ENCODE results near the gene PPP1CA.

The PPP1CA gene

DNA sequence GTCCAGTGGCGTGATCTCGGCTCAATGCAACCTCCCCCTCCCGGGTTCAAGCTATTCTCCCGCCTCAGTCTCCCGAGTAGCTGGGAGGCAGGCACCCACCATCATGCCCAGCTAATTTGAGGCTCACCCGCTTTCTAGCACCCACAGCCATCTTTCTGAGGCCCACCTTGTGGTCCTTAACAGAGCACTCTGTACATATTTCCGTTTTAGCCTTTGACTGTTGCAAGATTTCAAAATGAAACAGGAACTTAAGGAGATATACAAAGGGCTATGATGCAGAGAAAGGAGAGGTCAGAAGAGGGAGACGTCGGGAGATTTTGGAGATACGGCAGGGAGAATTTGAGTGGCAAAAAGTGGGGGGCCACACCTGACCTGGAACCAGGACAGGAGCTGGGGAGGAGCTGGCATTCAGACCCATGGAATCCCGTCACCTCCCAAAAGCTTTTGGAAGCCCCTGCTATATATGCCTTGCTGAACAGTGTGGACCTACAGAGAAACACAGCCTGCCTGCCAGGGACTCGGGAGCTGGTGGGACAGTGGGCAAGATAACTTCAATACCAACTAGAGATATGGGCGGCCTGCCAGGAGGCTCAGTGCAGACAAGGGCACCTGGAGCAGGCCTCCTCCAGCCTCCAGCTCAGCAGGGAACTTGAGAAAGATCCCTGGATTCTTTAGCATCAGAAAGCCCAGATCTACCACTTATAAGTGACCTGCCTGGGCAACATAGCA is 20.2 kb downstream of the PPP1CA start:
- no peak for DNase-seq

DNA sequence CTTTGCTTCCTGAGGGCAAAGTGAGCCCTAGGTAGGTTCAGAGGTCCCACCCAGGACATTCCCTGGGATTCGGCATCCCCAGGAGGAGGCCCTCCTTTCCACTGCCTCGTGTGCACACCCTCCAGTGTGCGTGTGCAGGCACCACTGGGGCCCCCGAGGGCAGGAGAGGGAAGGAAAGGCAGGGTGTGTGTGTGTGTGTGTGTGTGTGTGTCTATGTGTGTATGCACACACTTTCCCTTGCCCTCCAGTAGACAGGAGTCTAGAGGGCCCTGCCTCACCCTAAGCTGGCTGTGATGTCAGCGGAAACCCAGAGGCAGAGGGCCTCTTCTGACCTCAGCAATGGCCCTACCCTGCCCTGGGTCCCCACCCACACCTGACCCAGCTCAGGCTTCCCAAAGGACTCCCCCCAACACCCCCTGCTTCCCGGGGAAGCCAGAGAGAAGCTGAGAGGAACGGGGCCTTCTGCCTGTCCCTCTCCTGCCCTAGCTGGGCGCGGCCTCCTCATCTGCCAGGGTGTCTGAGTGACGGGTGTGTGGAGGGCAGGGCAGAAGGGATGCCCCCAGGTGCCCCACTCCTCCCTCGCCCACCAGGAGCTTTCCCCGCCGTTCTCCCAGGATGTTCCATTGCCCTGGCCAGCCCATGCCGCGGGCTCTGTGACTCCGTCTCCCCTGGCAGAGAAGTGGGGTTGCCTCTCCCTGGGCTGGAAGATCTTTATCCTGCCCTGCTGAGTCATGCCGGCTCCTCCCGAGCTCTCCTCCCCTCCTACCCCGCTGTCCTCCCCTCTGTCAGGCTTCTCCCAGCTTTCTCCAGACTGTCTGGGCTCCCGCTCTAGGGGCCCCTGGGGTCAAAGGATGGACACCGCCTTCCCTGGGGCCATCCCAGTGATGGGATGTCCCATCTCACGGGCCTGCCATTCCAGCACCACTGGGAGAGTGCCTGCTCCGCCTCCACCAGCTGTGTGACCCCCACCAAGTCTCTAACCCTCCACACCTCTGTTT is 22.3 kb downstream of the PPP1CA start:
- DNase-seq = no peak

DNA sequence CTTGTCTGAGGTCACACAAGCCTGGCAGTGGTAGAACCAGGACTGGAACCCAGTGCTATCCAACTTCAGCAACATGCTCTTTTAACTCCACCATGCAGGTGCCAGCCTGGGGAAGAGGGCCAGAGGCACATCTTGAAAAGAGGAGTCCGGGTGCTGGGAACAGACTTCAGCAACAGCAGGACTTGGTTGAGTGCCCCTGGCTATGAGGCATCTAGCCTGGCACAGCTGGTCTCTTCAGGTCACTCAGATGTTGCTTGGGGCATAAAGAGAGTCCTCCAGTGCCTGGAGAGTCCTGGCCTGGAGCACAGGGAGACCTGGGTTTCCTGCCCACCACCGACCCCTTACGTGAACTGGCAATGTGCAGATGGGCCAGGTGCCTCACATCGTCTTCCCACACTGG is 23.1 kb downstream of the PPP1CA start:
- no peak for DNase-seq

DNA sequence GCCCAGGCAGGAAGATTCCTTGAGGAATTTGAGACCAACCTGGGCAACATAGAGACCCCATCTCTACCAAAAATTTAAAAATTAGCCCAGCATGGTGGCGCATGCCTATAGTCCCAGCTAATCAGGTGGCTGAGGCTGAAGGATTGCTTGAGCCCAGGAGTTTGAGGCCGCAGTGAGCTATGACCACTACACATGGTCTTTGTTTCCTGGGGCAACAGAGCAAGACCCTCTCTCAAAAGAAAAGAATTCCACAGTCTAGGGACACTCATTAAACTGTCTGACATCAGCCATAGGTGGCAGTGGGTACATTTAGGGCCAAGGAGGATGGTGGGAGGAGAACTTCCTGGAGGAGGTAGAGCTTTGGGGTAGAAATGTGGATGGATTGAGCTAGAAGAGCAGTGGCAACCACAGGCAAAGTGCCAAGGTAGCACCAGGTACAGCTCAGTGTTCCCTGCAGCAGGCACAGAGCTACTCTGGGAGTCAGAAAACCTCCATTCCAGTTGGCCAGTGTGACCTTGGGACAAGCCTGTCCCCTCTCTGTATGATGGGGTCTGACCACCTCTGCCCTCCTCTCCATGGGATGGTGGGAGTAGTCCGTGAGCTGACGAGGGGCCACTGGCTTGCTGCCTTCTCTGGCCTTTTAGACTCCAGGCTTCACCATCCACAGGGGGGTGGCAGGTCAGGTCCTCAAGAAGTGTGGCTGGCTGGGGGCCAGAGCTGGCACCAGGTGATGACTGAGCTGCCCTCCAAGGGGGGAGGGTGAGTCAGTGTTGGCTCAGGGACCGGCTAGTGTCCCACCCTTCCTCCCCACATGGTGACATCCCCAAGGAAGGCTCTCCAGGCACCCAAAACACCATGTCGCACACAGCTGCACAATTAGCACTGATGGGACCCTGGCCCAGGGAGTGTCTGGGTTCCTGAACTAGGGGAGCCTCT is 24.5 kb downstream of the PPP1CA start:
- no peak for DNase-seq

DNA sequence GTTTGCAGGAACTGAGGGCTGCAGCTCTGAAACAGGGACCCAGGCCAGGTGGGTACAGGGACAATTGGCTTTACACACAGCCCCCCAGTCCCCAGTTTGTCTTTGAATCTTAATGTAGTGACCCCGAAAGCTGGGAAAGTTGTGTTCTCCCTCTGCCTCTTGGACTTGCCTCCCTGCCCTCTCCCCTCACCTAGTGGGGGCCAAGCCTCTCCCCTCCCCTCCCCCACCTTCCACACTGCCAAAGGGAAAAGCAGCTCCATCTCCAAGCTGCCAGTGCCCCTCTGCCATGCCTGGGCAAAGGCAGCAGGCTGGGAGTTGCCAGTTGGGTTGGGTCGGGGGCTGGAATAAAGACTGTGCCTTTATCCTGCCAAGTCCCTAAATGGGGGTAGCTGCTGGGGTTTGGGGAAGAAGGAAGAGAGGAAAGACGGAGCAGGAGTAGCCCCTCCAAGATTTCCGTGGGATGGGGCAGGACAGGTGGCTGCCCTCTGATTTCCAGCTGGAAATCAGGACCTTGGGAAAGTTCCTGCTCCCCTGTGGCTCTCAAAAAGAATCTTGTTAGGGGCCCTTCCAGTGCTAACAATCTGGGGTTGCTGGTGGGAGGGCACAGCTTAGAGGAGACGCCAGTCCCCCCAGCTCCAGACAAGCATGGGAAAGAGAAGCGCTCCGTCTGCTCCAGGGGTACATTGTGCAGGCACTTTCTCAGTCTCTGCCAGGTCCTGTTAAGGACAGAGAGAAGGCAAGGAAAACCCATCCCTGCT is 25.4 kb downstream of the PPP1CA start:
- DNase-seq = no peak

DNA sequence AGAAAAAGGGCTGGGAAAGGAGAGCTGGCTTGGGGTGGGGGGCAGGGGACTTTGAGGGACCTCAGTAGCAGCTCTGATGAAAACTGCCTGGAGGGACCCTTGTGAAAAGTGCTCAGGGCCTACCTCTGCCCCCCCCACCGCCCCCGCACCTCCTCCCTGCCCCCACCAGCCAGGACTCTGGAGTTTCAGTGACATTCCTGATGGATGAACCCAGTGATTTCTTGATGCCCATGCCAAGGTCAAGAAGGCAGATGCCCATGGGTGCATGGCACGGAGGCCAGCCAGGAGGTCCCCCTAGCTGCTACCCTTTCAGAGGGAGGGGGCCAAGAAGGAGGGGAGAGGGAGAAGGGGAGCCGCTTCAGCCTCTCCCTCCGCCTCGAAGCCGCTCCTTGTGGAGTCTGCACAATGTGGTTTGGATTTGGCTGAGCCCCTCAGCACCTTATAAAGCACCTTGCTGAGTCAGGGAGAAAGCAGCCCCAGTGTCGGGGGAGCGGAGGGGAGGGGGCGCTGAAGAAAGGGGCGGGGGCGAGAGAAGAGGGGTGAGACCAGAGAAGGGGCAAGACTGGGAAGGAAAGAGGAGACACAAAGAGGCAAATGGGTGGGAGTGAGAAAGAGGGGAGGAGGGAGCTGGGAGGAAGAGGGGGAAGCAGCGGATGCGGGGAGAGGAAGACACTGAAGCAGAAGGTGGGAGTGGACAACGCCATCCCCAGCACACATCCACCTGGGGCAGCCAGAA is 26.2 kb downstream of the PPP1CA start:
- no peak for DNase-seq

DNA sequence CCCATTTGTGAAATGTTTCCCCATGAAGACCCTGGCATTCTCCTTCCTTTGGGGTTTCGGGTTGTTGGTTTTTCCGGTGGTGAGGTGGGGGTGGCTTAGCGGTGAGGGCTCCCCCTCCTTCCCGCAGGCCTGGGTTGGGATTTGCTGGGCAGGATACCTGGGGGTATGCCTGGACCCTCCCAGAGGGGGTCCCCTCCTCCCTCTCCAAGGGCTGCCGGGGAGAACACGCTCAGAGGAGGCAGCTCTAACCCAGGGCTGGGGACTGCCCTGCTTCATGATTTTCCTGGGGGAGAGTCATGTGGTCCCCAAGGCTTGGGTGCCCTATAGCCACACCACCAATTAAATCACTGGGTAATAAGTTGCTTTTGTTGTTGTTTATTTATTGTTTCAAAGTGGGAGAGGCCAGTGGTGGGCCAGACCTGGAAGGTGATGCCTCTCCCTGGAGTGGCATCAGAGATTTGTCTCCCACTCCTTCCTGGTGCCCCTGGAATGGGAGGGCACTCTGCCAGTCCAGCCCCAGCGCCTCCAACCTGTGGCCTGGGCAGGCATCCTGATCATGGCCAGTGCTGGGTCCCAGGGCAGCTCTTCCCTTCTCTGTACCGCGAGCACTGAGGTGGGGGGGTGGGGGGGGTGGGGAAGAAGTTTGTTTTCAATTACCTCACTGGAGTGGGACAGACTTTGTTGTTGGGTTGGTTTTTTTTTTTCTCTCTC is 26.9 kb downstream of the PPP1CA start:
- DNase-seq = no peak

DNA sequence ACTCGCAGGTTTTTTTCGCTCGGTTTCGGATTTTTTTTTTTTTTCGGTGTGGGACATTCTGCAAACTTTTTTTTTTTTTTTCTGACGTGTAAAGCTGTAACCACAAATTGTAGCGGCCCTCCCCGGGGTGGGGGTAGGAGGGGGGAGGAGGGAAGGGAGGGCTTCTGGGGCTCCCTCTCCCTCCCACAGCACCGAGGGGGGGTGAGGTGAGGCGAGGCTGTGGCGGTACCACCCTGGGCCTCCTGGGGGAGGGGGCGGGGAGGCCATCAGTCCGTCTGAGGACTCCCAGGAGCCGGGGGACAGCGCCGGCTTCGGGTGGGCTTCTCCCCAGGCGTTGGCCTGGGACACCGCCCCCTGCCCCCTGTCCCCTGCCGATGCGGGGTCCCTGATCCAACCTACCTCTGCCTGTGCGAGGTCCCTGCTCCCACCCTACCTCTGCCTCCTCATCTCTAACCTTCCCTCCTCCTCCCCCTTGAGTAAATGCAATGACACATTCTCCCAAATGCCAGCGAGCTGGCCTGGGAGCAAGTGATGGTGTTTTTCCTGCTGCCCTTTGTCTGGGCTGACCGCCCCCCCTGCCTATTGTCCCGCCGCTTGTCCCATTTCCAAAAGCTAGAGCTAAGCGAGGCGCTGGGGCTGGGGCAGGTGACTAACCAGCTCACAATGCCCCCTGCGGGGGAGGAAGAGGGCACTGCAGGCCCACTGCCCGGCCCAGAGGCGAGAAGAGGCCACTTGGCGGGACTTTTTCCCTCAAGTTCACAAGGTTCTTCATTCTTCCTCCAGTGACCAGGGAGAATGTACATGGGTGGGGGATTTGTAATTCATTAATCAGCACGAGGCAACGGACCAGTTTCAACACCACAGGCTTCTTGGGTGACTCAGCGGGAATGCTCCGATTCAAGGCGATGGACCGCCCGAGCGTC is 27.7 kb downstream of the PPP1CA start:
- peak; percentile 91 for DNase-seq

DNA sequence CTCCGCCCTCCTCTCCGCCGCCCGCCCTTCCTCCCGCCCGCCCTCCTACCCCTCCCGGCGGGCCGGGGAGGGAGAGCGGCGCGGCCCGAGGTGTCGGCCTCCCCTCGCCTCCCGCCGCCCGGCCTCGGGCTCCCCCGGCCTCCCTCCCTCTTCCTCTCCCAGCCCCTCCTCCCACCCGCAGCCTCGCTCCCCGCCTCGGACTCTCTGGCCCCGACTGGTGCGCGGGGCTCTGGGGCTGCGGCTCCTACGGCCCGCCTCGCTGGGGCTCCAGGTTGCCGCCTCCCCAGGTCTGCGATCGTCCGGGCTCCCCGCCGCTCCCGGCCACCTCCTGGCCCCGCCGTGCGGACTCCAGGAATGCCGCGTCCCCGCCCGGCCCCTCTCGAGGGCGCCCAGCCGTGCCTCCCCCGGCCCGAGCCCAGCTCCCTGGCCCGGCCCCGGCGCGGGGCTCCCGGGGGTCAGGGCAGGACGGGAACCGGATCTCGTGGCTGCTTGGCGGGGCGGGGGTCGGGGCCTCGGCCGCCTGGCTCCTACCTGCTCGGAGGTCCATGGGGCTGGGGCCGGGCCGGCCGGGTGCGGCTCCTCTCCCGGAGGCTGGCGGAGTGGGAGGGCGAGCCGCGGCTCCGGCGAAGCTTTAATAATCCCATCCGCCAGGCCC is 28.5 kb downstream of the PPP1CA start, which contains the start of gene CLCF1:
Gene CLCF1, minus strand, starts transcription at position 606 of the 655 bp plus-strand sequence. Its CDS starts 59 bp downstream, at position 547.
- DNase-seq = peak; percentile 49

DNA sequence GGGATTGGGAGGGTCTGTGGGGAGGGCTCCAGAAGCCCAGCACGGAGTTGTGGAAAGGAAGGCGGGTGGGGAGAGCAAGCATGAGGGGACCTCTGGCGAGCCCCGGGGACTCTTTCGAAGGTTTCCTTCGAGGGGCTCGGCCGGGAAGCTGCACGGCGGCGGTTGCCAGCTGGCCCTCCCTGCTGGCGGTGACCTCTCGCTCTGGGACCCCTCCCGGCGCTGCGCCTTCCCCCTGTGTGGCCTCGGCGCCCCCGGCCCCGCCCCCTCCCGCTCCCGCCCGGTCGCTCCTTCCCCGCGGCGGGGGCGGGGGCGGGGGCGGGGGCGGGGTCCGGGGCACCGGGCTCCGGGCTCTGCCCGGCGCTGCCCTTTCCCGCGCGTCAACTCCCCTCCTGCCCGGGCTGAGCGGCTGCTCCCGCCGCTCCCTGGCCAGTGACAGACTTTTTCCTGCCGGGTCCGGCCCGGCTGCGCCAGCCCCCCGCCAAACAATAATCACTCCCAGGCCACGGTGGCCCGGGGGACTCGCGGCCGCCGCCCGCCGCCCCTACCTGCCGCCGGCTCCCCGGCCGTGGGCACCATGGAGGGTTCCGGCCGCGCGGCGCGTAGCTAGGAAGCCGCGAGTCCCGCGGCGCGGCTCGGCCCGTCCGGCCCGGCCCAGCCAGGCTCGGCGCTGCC is 29.2 kb downstream of the PPP1CA start:
- peak; percentile 25 for DNase-seq

DNA sequence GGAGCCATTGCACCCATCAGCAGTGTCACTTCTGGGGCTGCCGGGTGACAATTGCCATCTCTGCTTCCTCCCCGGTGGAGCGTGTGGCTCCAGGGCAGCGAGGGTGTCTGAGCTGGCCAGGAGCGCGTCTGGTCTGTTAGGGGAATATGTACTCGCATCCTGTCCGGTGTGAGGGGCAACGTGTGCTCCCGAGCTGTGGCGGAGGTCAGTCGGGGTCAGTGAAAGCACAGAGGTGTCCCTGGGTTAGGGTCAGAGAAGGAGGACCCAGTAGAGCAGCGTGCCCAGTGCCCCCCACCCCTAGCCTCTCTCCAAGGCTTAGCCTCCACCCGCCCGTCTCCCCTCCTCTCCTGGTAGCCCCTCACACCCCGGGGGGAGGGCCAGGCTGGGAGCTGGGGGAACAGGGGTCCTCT is 29.7 kb downstream of the PPP1CA start:
- DNase-seq = no peak

DNA sequence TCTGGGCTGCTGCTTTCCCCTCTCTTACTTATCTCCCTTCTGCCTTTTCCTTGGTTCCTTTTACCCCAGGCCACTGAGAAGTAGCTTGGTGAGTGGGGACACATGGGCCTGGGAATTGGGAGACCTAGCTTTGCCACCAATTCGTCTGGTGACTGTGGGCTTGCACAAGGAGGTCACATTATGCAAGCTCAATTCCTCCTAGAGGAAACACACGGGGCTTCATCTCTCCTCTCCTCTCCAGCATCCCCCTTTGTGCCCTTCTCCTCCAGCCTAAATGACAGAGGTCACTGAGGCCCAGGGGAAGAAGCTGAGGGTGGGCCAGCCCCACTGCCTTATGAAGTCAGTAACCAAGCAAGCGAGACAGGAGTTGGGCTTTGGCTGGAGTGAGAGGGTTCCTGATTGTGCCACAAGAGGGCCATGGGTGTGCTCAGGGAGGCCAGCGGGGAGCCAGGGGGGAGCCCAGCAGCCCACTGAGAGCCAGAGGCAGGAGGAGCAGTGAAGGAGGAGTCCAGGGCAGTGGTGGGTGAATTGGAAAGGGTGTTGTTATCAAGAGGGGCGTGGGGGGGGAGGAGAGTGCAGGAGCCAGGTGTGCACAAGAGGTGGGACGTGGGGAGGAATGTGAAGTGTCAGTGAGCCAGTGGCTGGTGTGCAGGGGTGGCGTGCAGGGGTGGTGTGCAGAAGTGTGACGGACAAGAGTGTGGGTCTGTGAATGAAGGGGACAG is 30.3 kb downstream of the PPP1CA start:
- peak; percentile 45 for DNase-seq

DNA sequence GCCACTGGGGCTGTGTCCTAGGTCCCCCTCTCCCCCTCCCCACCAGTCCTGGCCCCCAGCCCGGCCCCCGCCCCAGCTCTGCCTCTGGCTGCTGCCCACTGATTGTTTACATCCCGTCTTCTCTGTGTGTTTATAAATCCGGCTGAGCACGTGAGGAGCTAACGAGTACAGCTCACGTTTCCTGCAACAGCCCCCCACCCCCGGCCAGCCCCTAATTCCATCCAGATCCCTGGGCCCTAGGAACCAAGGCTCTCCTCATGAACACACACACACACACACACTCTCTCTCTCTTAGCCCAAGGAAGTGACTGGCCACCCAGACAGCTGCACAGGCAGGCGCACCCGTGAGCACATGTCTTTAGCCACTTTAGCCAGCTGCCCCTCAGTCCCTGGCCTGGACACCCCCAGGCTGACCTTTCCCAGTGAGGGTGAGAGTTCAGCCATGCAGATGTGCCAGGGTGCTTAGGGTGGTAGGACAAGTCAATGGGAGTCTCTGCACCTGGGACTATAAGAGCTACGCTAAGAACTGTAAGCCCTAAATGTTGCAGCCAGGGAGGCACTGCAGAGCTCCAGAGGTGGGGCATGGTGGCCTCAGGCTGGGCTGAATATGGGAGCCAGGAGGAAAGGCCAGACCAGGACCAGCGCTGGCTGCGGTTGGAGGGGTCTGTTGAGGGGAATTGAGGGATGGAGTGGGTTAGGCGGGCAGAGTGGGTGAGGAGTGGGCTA is 31.1 kb downstream of the PPP1CA start:
- no peak for DNase-seq

DNA sequence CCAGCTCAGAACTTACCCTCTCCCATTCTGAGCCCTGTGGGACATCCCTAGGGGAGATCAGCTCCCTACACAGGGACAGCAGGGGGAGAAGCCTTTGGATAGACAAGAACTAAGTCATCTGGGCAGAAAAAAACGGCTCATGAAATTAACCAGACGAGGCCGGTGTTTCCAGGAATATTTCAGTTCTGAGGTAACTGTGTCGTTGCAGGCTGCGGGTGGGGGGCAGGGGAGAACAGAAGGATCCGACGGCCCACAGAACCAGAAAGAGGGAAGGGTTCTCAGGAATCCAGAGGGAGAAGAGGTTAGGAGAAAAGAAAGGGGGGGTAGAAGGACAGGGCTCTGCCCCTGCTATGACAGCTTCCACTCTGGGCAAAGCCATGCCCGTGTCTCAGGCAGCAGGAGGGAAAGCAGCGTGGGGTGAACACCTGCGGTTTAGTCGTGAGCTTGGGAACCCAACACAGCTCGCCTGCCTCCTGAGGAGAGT is 31.8 kb downstream of the PPP1CA start:
- DNase-seq = no peak

DNA sequence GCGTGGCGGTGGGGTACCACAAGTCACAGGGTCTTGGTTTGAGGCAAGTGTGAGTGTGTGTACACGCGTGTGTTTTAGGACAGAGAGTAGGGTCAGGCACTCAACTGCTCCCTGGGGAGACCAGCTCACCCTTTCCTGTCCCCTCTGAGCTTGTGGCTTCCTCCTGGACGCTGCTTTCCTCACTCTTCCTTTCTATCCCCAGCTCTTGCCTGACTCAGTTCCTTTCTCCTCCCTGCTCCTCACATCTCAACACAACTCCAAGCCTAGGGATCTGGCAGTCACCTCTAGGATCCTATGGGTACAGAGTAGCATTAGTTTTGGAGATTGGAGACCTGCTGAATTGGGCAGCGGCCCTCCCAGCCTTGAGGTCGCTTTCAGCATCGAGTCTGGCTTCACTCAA is 32.4 kb downstream of the PPP1CA start:
- no peak for DNase-seq

DNA sequence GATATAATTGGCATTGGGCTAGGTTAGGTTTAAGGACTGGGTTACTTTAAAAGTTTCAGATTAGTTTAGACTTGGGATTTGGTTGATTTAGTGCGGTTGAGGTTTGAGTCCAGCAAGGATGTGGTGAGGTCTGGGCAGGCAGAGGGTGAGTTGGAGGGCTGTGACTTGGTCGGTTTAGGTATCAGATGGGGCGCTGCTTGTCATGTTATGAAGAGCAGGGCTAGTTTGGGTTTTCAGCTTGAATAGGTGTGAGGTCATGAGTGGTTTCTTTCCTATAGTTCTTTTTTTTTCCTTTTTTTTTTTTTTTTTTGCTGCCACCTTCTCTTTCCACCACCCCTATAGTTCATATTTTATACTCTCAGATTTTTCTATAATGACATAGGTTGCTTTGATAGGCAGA is 33.0 kb downstream of the PPP1CA start:
- DNase-seq = peak; percentile 48
